ENCODE data around the gene CDK6.
A peak's percentile ranks its signal among the peaks of the same experiment; 100 is the strongest.
"Not testable (repeated sequence)": the region's sequence is repeated elsewhere in the genome, so short reads cannot be mapped to it uniquely, and the experiment has no call there.

Gene CDK6

DNA sequence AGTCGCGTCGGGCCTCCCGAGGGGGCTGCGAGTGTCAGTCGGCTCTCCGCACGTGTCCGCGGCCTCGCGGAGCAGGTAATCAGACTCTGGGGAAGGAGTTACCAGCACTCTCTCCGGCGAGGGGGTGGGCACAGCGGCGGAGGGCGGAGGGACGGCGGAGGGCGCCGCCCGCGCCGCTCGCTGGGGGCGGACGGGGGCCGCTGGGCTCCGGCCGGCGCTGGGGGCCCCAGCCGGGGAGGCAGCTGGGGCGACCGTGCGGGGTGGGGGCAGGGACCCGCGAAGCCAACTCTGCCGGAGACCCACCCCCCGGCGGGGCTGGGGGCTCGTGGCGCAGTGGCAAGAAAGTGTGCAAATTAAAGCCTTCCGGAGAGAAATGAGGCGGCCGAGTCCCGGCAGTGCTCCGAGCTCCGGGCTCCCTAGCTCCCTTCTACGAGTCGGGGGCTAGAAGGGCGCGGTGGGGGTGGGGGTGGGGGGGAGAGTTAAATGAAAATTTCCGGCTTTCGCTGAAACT, at the start of gene CDK6:
CDK6 (minus strand) TSS at position 85 of the 511 bp plus-strand sequence. CDS start 3,250 bp downstream, outside the sequence.
- DNase-seq (ENCODE audit: low read depth in 1 of 2, low spot score in 1 of 2), result peak; percentile 33 to 58

DNA sequence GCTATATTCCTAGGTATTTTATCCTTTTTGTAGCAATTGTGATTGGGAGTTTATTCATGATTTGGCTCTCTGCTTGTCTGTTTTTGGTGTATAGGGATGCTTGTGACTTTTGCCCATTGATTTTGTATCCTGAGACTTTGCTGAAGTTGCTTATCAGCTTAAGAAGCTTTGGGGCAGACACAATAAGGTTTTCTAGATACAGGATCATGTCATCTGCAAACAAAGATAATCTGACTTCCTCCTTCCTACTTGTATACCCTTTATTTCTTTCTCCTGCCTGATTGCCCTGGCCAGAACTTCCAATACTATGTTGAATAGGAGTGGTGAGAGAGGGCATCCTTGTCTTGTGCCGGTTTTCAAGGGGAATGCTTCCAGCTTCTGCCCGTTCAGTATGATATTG, 49.7 kb upstream of the CDK6 start:
- DNase-seq (ENCODE audit: low read depth in 1 of 2, low spot score in 1 of 2), result not testable (repeated sequence)

DNA sequence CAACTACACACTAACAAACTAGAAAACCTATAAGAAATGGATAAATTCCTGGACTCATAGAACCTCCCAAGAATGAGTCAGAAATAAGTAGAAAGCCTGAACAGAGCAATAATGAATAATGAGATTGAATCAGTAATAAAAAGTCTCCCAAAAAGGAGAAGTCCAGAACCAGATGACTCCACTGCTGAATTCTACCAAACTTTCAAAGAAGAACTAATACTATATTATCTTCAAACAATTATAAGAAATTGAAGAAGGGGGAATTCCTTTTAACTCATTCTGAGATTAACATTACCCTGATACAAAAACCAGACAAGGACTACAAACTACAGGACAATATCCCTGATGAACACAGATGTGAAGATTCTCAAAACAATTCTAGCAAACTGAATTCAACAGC, 47.8 kb upstream of the CDK6 start:
- no peak for DNase-seq (ENCODE audit: low read depth in 1 of 2, low spot score in 1 of 2)

DNA sequence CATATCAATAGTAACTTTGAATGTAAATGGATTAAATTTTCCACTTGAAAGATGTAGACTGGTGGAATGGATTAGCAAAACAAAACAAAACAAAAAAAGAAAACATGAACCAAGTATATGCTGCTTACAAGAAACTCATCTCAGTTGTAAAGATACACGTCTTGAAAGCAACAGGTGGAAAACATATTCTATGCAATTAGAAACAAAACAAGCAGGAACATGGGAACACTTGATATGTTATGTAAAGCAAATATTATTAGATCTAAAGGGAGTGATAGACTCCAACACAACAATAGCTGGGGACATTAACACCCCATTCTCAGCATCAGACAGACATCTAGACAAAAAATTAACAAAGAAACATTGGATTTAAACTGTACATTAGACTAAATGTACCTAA, 46.4 kb upstream of the CDK6 start:
- no peak for DNase-seq (ENCODE audit: low read depth in 1 of 2, low spot score in 1 of 2)

DNA sequence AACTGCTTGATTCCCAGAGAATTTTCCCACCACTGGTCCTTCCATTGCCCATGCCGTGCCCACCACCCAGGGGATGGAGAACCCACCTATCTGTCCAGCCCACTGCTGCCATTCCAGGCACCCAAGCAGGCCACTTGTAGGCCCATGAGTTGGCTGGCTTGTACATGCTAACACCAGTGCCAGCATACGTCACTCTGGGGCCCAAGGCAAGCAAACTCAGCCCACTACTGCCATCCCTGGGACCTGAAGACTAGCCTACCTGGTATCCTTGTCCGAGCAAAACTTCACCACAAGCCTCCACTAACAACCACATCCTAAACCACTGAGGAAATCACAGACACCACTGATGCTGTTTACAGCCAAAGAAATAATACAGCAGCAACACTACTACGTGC, 44.7 kb upstream of the CDK6 start:
- no peak for DNase-seq (ENCODE audit: low read depth in 1 of 2, low spot score in 1 of 2)

DNA sequence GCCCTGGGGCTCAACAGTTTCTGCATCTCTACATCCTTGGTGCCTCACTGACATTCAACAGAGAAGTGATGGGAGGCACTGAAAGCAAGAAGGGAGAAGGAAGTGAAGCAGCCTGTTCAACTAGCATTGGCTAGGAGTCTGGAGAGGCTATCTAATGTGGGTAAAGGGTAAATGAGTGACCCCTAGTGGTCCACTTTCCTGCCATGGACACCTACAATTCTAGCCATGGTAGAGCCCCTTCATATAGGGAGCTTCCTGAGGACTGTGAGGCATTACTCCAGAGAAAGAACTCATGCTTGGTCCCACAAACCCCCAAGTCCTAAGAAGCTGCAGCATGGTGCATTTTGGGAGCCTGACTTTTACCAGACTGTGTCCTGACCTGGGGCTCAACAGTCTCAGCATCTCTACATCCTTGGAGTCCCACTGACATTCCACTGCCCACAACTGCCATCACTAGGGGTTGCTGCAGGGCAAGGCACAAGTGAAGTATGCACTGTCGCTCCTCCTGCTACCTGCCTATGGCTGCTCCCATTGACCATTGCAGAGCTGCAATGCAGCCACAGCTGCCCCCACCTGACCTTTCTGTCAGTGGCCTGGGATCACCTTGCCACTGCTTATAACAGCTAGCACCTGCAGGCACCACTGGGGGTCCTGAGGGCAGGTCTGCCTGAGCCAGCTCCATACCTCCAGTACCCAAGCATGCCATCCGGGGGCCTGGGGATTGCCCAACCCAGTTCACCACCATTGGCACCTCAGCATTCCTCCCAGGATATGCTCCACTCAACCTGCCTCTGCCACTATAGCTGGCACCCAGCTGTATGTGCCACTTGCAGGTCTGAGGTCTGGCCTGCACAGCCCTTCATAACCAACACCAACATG, 44.1 kb upstream of the CDK6 start:
- no peak for DNase-seq (ENCODE audit: low read depth in 1 of 2, low spot score in 1 of 2)

DNA sequence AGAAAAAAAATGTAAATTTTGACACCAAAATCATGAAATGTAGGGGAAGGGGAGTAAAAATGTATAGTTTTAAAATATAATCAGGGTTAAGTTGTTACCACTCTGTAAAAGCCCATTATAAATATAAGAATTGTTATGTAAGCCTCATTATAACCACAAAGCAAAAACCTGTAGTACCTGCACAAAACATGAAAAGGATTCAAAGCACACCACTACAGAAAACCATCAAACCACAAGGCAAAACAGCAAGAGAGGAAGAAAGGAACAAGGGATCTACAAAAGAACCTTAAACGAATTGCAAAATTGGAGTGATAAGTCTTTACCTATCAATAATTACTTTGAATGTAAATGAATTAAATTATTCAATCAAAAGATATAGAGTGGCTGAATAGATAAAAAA, 41.0 kb upstream of the CDK6 start:
- DNase-seq (ENCODE audit: low read depth in 1 of 2, low spot score in 1 of 2), result no peak

DNA sequence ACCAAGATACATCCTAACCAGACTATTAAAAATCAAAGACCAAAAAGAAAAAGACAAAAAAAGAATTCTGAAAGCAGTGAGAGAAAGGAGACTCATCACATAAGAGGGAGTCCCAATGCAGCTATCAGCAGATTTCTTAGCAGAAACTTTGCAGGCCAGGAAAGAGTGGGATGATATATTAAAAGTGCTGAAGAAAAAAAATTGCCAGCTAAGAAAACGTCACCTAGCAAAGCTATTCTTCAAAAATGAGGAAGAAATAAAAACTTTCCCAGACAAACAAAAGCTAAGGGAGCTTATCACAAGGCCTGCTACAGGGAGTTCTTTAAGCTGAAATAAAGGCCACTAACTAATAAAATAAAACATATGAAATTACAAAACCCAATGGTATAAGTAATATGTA, 40.5 kb upstream of the CDK6 start:
- DNase-seq (ENCODE audit: low read depth in 1 of 2, low spot score in 1 of 2), result no peak

DNA sequence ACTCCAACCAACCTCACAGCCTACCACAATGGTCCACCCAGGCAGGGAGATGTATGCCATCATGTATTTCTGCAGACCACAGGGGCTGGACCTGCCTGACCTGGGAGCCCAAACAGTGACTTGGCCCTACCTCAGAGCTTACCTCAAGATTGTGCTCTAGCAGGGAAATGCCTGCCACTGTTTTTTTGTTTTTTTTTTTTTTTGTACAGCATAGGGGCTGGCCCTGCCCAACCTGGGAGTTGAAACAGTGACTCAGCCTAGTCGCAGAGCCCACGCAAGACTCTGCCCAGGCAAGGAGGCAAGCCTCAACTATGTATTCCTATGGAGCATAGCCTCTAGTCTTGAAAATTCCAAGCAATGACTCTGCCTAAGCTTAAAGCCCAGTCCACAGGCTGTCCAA, 39.3 kb upstream of the CDK6 start:
- DNase-seq (ENCODE audit: low read depth in 1 of 2, low spot score in 1 of 2), result no peak

DNA sequence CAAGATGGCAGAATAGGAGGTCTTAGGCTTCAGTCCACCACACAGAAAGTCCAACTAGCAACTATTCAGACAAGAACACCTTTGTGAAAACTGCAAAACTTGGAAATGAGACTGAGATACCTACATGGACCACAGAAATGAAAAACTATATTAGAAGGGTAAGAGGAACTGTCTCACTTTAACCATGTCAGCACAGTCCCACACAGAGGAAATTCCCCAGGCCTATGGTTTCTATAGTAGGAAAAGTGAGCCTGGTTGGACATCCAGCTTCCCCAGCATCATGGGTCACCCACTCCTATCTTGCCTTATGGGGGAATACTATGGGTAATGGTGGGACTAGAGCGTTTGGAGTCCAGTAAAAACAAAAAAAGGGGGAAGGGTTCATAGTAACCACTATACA, 38.8 kb upstream of the CDK6 start:
- no peak for DNase-seq (ENCODE audit: low read depth in 1 of 2, low spot score in 1 of 2)

DNA sequence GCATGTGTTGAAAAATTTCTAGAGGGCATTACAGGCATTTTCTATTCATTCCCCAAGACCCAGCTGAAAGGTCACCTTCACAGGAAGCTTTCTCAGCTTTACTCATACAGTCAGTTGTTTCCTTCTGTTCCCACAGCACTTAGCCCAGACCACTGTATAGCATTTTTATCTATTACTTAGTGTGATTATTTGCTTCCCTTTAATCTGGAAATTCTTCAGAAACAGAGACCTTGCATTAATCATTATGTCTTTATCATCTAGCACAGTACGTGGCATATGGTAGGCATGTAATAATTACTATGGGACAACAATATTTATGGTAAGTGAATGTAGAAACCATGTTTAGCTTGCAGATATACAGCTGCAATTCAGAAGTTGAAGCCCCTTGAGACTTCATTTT, 38.2 kb upstream of the CDK6 start:
- DNase-seq (ENCODE audit: low read depth in 1 of 2, low spot score in 1 of 2), result no peak

DNA sequence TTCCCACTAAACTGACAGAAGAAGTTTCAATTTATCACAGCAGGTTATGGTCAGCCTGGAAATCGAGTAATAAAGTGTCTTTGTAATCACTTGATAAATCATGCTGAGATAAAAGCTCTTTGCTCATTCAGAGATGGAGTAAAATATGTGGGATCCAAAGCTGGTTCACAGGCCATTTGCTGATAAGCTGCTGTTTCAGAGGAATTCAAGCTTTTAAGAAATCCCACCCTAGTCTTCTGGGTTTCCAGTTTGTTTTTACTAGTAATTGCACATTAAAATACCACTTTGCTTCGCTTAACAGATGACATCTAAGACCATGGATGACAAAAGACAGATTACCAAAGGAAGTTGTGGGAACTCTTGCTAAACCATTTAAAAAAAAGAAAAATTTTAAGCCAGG, 37.4 kb upstream of the CDK6 start:
- no peak for DNase-seq (ENCODE audit: low read depth in 1 of 2, low spot score in 1 of 2)

DNA sequence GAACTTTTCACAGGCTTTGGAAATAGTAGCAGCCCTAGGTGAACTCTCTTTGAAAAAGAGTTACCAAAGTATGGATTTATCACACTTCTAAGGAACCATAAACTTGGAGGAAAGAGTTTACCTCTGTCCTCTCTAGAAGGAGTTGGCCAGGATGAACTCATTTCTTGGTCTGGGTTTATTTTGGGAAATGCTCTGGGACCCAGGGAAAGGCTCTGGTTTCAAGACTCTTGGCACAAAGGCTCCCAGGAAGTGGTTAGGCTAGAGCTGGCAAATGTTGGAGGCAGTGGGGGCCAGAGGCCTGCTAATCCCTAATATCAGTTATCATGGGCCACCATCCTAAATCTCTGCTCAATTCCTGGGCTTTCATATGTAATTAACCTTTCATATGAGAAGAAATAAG, 36.3 kb upstream of the CDK6 start:
- no peak for DNase-seq (ENCODE audit: low read depth in 1 of 2, low spot score in 1 of 2)

DNA sequence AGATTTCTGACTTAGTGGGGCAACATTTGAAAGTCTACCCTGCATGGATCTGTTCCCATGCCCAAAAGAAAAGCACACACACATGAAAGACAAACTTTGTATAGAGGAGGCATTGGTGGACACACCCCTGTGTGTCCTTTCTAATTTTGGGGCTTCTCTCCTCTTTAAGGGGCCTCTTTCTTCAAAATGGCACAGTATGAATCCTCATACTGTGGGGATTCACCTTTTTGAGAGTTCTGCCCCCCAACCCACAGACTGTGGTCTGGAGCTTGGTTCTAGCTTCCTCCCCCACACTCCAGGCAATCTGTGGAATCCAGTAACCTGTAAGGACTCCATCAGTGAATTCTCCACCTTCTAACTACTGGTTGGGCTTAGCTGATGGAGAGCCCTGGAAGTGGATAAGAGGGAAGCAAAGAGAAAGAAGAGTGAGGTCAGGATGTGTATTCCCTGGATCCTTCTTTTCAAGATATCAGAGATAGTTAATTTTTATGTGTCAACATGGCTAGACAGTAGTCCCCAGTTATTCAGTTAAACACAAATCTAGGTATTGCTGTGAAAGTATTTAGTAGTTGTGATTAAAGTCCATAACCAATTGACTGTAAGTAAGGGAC, 32.4 kb upstream of the CDK6 start:
- DNase-seq (ENCODE audit: low read depth in 1 of 2, low spot score in 1 of 2), result no peak

DNA sequence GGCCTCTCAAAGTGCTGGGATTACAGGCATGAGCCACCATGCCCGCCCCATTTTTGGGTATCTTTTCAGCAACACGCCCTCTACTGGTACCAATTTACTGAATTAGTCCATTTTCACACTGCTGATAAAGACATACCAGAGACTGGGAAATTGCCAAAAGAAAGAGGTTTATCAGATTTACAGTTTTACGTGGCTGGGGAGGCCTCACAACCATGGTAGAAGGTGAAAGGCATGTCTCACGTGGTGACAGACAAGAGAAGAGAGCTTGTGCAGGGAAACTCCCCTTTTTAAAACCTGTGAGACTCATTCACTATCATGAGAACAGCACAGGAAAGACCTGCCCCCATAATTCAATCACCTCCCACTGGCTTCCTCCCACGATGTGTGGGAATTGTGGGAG, 27.8 kb upstream of the CDK6 start:
- not testable (repeated sequence) for DNase-seq (ENCODE audit: low read depth in 1 of 2, low spot score in 1 of 2)

DNA sequence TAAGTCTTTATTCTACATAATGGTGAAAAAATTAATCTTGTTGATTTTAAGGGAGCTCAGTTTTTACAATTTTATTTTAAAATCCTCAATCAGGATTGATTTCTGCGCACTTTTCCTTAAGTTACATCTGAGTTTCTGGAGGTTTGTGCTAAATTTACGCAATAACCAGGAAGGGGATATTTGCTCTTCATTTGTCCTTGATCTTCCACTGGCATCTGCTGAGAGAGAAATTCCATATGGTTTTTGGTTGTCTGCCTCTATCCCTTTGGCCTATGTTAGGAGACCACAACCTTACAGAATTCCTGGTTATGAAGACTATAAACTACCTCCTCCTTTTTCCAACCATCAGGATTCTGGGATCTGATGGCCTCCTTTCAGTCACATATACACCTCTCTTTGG, 20.1 kb upstream of the CDK6 start:
- no peak for DNase-seq (ENCODE audit: low read depth in 1 of 2, low spot score in 1 of 2)

DNA sequence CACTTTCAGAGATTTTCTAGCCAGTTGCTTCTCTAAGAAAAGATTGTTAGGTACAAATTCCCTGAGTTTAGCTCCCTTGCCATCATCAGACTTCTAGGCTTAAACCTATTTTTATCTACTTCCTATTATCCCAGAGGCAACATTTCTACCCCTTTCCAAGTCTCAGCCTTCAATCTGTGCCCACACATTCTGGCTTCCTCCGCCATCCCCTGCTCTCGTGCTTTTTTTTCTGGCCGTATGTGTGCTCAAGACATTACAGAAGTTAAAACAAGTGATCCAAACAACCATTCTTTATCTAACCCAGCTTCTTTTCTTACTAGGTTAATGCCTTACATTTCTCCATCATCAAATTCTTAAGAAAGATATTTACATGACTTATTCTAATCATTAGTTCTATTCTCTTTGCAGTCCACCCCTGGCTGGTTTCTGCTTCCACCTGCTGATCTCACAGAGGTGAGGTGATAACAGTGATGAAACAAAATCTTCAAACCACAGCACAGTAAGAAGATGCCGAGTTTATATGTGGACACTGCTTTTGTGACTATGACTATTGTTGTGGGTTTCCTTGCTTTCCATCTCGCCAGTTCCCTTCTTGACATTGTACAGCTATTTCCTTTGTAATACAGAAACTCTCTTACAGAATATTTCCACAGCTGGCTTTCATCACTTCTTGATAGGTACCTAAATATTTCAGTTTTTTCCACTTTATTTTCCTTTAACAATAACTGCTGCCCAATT, 18.3 kb upstream of the CDK6 start:
- DNase-seq (ENCODE audit: low read depth in 1 of 2, low spot score in 1 of 2), result no peak

DNA sequence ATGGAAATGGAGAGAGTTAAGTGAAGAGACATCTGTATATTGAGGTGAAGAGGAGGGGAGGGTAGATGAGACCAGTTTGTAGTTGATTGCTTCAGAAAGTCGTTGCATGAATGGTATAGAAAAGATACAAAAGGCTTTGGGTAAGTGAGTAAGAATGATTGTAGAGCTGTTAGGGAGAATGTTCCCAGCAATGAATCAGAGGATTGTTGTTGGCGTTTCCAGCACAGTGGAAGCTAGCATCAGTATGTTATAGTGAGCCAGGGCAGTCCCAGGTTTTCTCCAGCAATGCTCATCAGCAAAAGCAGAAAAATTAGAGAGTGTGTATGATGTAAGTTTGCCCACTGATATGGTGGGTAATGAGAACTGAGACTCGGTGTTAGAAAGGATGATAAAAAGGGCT, 15.4 kb upstream of the CDK6 start:
- no peak for DNase-seq (ENCODE audit: low read depth in 1 of 2, low spot score in 1 of 2)

DNA sequence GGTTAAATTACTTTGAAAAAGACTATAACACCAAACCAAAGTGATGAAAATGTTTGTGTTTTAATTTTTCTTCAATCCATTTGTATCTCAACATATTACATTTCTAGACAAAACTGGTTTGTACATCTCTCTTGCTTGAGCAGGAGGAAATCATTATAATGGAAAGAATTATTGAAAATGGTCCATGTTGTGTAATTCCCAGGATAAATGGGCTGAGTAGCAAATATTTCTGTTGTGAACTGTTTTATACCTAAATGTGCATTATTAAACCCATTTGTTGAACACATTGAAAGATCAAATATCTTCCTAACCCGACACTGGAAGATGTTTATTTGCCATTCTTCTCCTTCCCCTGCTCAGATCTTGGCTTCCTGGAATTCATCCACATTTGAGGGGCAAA, 14.1 kb upstream of the CDK6 start:
- DNase-seq (ENCODE audit: low read depth in 1 of 2, low spot score in 1 of 2), result no peak

DNA sequence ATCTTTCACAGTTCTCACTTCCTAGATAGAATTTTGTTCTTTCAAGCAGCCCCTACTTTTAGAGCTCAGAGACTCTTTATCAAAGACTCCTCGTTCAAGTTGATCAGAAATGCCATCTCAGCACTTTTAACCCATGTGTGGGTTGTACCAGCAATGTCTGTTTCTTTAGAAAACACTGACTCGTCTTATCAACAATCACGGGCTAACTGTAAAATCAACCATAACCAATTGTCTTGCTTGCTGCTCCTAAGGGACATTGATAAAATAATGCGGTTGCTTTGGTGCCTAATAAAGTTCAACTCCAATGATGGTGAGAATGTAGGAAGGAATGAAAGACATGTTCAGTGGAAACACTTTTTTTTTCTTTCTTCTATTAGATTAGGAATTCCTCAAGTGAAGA, 12.9 kb upstream of the CDK6 start:
- DNase-seq (ENCODE audit: low read depth in 1 of 2, low spot score in 1 of 2), result no peak

DNA sequence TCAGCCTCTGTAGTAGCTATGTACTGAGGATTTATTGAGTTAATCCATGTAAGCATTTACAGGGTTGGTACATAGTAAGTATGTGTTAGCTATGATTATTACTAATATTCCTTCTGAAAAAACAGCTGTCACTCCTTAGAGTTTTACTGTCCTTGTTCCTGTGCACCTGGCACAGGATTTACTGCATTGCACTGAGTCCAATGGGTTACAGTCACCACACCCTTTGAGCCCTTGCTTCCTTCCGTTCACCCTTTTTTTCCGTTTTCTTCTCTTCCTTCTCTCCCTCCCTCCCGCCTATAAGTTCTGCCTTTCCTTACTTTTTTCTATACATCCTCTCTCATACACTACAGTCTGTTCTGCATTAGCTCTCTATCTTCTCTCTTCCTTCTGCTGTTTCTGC, 12.5 kb upstream of the CDK6 start:
- DNase-seq (ENCODE audit: low read depth in 1 of 2, low spot score in 1 of 2), result no peak

DNA sequence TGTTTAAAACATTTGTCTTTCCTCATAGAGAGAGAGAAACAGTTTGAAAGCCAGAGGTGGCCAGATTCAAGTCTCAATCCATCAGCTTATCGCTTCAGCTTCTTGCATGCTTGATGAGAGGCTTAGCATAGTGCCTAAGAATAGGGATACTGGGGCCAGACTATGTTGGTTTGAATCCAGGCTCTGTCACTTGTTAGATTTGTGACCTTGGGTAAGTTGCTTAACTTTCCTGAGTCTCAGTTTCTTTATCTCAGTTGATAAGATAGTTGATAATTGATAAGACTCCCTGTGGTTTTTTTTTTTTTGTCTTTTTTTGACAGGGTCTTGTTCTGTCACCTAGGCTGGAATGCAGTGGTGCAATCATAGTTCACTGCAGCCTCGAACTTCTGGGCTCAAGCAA, 12.1 kb upstream of the CDK6 start:
- no peak for DNase-seq (ENCODE audit: low read depth in 1 of 2, low spot score in 1 of 2)

Data from stimulated activated CD4-positive, alpha-beta T cell treated with anti-CD3 and anti-CD28 coated beads, Interleukin-15, amount 100 ng/mL, for 1 hour (primary cell).